ENCODE measurements around the gene USH1G. TPM values are rescaled to one million over a fixed set of nuclear protein-coding genes. Genes with fewer than 3 reads are reported as not detected.

USH1G gene
- total and polyA plus RNA-seq, 12 donors, result 0.40 to 5.0 (median 1.2) TPM

GRCh38 chr17:74935585-74936469 lies 12.8 kb upstream of the USH1G start, which contains the start of gene OTOP3:
TSS of gene OTOP3 (plus strand) at chr17:74935898. CDS start at chr17:74935922, 24 bp downstream.
- intact Hi-C loops (cut with DNase I), result no loop called here
- DNase-seq, result no peak
- H3K27me3 ChIP-seq, result peaks cover 31% of the 10 kb centered on the region
- no peaks in the 10 kb centered on the region for H3K9me3 ChIP-seq (replicated peaks in 1 of 3)
- no peaks in the 10 kb centered on the region for H3K4me1 ChIP-seq (replicated peaks in 1 of 2)
- no peaks in the 10 kb centered on the region for H3K36me3 ChIP-seq (replicated peaks in 1 of 2)
- WGBS, 4 donors, result 8 to 12% (median 9%) methylated on average over 13 to 78 of the region's 78 CpGs
- H3K4me3 ChIP-seq, result no peak within 1 kb of the TSS
- no peak within 1 kb of the TSS for H3K27ac ChIP-seq
- TF ChIP-seq POLR2A (IDR thresholded peaks at IDR 0.05), result no peak
- TF ChIP-seq, protein P1, sequence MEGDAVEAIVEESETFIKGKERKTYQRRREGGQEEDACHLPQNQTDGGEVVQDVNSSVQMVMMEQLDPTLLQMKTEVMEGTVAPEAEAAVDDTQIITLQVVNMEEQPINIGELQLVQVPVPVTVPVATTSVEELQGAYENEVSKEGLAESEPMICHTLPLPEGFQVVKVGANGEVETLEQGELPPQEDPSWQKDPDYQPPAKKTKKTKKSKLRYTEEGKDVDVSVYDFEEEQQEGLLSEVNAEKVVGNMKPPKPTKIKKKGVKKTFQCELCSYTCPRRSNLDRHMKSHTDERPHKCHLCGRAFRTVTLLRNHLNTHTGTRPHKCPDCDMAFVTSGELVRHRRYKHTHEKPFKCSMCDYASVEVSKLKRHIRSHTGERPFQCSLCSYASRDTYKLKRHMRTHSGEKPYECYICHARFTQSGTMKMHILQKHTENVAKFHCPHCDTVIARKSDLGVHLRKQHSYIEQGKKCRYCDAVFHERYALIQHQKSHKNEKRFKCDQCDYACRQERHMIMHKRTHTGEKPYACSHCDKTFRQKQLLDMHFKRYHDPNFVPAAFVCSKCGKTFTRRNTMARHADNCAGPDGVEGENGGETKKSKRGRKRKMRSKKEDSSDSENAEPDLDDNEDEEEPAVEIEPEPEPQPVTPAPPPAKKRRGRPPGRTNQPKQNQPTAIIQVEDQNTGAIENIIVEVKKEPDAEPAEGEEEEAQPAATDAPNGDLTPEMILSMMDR (IDR thresholded peaks at IDR 0.05), result no peak

DNA sequence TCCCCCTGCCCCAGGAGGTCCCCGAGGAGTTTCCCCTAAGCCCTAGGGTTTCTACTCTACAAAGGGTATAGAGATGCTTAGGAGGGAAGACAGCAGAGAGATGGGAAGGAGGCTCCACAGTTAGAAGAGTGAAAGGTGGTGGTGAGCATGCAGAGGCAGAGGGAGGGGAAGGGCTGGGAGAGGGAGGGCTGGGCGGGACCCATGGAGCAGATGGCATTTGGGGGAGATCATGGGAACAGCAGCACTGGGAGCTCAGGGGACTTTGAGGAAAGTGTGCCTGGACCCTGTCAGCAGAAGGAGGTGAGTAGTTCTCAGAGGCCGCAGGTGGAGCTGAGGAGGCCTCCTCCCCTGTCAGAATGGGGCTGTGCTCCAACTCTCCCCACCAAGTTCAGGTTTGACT lies 12.0 kb upstream of the USH1G start:
- Histone ChIP-seq H3K4me1 (replicated peaks in 1 of 2) (no peaks in the 10 kb centered on the region), H3K9me3 (replicated peaks in 1 of 3) (no peaks in the 10 kb centered on the region), H3K27me3 (peaks cover 31% of the 10 kb centered on the region), H3K4me3 (no peak overlapping the region), H3K27ac (no peak overlapping the region), H3K36me3 (replicated peaks in 1 of 2) (no peaks in the 10 kb centered on the region)
- intact Hi-C loops (cut with DNase I), result no loop called here
- 72 to 89% (median 76%) methylated on average over 3 of the region's 3 CpGs for WGBS, 4 donors
- TF ChIP-seq, protein P1 (IDR thresholded peaks at IDR 0.05), result no peak
- DNase-seq, result no peak

- Histone ChIP-seq H3K4me1 (replicated peaks in 1 of 2) (no peaks in the 10 kb centered on the region), H3K36me3 (replicated peaks in 1 of 2) (no peaks in the 10 kb centered on the region), H3K27ac (no peak overlapping the region), H3K9me3 (replicated peaks in 1 of 3) (no peaks in the 10 kb centered on the region), H3K4me3 (no peak overlapping the region), H3K27me3 (peaks cover 13% of the 10 kb centered on the region)
- DNase-seq, result no peak
- TF ChIP-seq, protein P1 (IDR thresholded peaks at IDR 0.05), result no peak
- TF ChIP-seq POLR2A (IDR thresholded peaks at IDR 0.05), result no peak
- 87 to 94% (median 91%) methylated on average over 10 to 24 of the region's 24 CpGs for WGBS, 4 donors
- intact Hi-C loops (cut with DNase I), result no loop called here
These were observed 7.5 kb upstream of the USH1G start for GRCh38 chr17:74930535-74931036.

DNA sequence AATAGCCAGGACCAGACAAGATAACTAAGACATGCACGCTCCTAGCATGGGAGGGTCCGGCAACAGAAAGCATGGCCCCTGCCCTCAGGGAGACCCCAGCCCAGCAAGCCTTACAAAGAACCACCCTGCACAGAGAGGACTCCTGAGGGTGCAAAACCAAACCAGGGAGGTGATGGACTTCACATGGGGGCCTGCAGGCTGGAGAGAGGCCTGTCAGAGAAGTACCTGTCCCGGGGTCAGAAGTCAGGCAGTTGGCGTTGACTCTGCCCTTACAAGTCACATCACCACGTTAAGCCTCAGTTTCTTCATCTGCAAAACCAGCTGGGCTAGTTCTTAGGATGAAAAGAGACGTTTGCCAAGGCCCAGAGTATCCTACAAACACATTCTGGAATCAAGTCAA lies 5.7 kb upstream of the USH1G start:
- TF ChIP-seq, protein P1 (IDR thresholded peaks at IDR 0.05), result no peak
- TF ChIP-seq POLR2A (IDR thresholded peaks at IDR 0.05), result no peak
- no peak overlapping the region for H3K4me3 ChIP-seq
- 80 to 89% (median 83%) methylated on average over 4 to 6 of the region's 6 CpGs for WGBS, 4 donors
- no peak overlapping the region for H3K27ac ChIP-seq
- H3K36me3 ChIP-seq (replicated peaks in 1 of 2), result no peaks in the 10 kb centered on the region
- no peaks in the 10 kb centered on the region for H3K9me3 ChIP-seq (replicated peaks in 1 of 3)
- H3K27me3 ChIP-seq, result peaks cover 22% of the 10 kb centered on the region
- no peak for DNase-seq
- peaks cover 1 to 8% of the 10 kb centered on the region in 2 donors for H3K4me1 ChIP-seq (replicated peaks in 1 of 2)
- intact Hi-C loops (cut with DNase I), result no loop called here

Measured in adrenal gland (tissue), 12 donors.